Ovary (tissue), 3 donors: ENCODE data around the gene DDX4.
"Not testable (repeated sequence)": the region's sequence is repeated elsewhere in the genome, so short reads cannot be mapped to it uniquely, and the experiment has no call there.

Source experiments
- CTCF ChIP-seq, 3 donors: fragments of 450-650 bp in 2 of 3; fragments of 200-600 bp in 1 of 3; IDR thresholded peaks; one replicate each; pipeline versions ENCODE4 v1.5.1 to v1.8.0; 2016 to 2022; ENCODE audit warnings: antibody characterized with exemption in 3 of 3, mild to moderate bottlenecking in 1 of 3
- POLR2A ChIP-seq: fragments of 450-650 bp; IDR thresholded peaks from one replicate; pipeline ENCODE4 v1.6.1; 2017; ENCODE audit warnings: antibody characterized with exemption, mild to moderate bottlenecking, moderate library complexity
- donor health status: DM: no; HTN: no; CAD: no.

GRCh38 chr5:55808814-55809213 is 71.0 kb downstream of the DDX4 start:
- not testable (repeated sequence) for TF ChIP-seq CTCF (IDR thresholded peaks at IDR 0.05); POLR2A
